ENCODE measurements around the gene CCDC3.

GRCh38 chr10:13051126-13051694 lies 49.7 kb upstream of the CCDC3 start:
- TF ChIP-seq MAX (IDR thresholded peaks at IDR 0.05) = no peak
- no peak for TF ChIP-seq CTCF (IDR thresholded peaks at IDR 0.05; ENCODE audit: low read depth, low read length, missing input control)
- no peak for TF ChIP-seq RXRA (IDR thresholded peaks at IDR 0.05)
- no peak for TF ChIP-seq RAD21 (IDR thresholded peaks at IDR 0.05)
- no peak for TF ChIP-seq YY1 (IDR thresholded peaks at IDR 0.05)
- TF ChIP-seq TAF1 (conservative IDR thresholded peaks at IDR 0.05) = no peak

Data from liver (tissue), 3 donors.